ENCODE results near the gene EFNA2.

The EFNA2 gene

GRCh38 chr19:1309977-1310852 lies 24.5 kb downstream of the EFNA2 start:
- Histone ChIP-seq H3K4me3 (no peak overlapping the region), H3K36me3 (no peaks in the 10 kb centered on the region), H3K9ac (no peak overlapping the region), H4K20me1 (peaks cover 0 to 32% (median 13%) of the 10 kb centered on the region in 11 experiments; a peak in 14 of 22 replicates), H3K27me3 (peaks cover 0 to 49% (median 16%) of the 10 kb centered on the region in 11 experiments; a peak in 13 of 22 replicates), H3K4me1 (peaks cover 22 to 75% (median 55%) of the 10 kb centered on the region in 10 experiments), H3K27ac (no peak overlapping the region), H3K4me2 (peak overlapping the region in 4 of 11 experiments; percentile 42 to 97 (median 90); a peak in 6 of 22 replicates), H3K9me3 (replicated peaks in 1 of 11) (no peaks in the 10 kb centered on the region)
- TF ChIP-seq Cebpa-rat (IDR thresholded peaks at IDR 0.05) = no peak

- H4K20me1 ChIP-seq = peaks cover 0 to 37% (median 13%) of the 10 kb centered on the region in 11 experiments; a peak in 14 of 22 replicates
- TF ChIP-seq Cebpa-rat (IDR thresholded peaks at IDR 0.05) = no peak
Observed at GRCh38 chr19:1310853-1311180, 25.1 kb downstream of the EFNA2 start.

GRCh38 chr19:1311543-1312091 lies 25.9 kb downstream of the EFNA2 start:
- peaks cover 27 to 81% (median 68%) of the 10 kb centered on the region in 10 experiments for H3K4me1 ChIP-seq
- peaks cover 0 to 45% (median 13%) of the 10 kb centered on the region in 11 experiments; a peak in 15 of 22 replicates for H4K20me1 ChIP-seq
- H3K9me3 ChIP-seq (replicated peaks in 1 of 11) = no peaks in the 10 kb centered on the region
- no peak overlapping the region for H3K27ac ChIP-seq
- no peaks in the 10 kb centered on the region for H3K36me3 ChIP-seq
- peak overlapping the region; percentile 38 to 97 (median 76); a peak in 21 of 22 replicates for H3K4me2 ChIP-seq
- peaks cover 10 to 63% (median 30%) of the 10 kb centered on the region in 11 experiments for H3K27me3 ChIP-seq
- H3K9ac ChIP-seq = peak overlapping the region in 4 of 11 experiments; percentile 3 to 34 (median 28); a peak in 3 of 22 replicates
- H3K4me3 ChIP-seq = no peak overlapping the region
- TF ChIP-seq Cebpa-rat (IDR thresholded peaks at IDR 0.05) = no peak

More at GRCh38 chr19:1310853-1311180, 25.1 kb downstream of the EFNA2 start:
- Histone ChIP-seq H3K9ac (no peak overlapping the region), H3K4me1 (peaks cover 24 to 77% (median 61%) of the 10 kb centered on the region in 10 experiments), H3K4me3 (no peak overlapping the region), H3K27ac (no peak overlapping the region), H3K4me2 (peak overlapping the region in 8 of 11 experiments; percentile 67 to 97 (median 82); a peak in 15 of 22 replicates), H3K9me3 (replicated peaks in 1 of 11) (no peaks in the 10 kb centered on the region), H3K36me3 (no peaks in the 10 kb centered on the region), H3K27me3 (peaks cover 2 to 55% (median 22%) of the 10 kb centered on the region in 11 experiments)

GRCh38 chr19:1312767-1313694 lies 27.4 kb downstream of the EFNA2 start:
- TF ChIP-seq Cebpa-rat (IDR thresholded peaks at IDR 0.05) = no peak
- Histone ChIP-seq H3K36me3 (no peaks in the 10 kb centered on the region), H3K27ac (no peak overlapping the region), H3K4me2 (peak overlapping the region; percentile 53 to 97 (median 83)), H3K9ac (peak overlapping the region in 2 of 11 experiments; percentile 16 to 33; a peak in 2 of 22 replicates), H3K9me3 (replicated peaks in 1 of 11) (no peaks in the 10 kb centered on the region), H3K27me3 (peaks cover 25 to 78% (median 44%) of the 10 kb centered on the region in 11 experiments), H3K4me1 (peaks cover 27 to 82% (median 70%) of the 10 kb centered on the region in 10 experiments), H4K20me1 (peaks cover 0 to 59% (median 13%) of the 10 kb centered on the region in 11 experiments; a peak in 15 of 22 replicates), H3K4me3 (peak overlapping the region in 3 of 10 experiments; percentile 22 to 33 (median 27); a peak in 2 of 20 replicates)

GRCh38 chr19:1313695-1314613 lies 28.3 kb downstream of the EFNA2 start:
- Histone ChIP-seq H3K4me3 (peak overlapping the region in 1 of 10 experiments; percentile 22; a peak in 1 of 20 replicates), H3K4me1 (peaks cover 27 to 84% (median 71%) of the 10 kb centered on the region in 10 experiments), H3K4me2 (peak overlapping the region; percentile 53 to 97 (median 83); a peak in 21 of 22 replicates), H3K27me3 (peaks cover 34 to 87% (median 53%) of the 10 kb centered on the region in 11 experiments), H3K9me3 (replicated peaks in 1 of 11) (no peaks in the 10 kb centered on the region), H3K27ac (peak overlapping the region in 1 of 11 experiments; percentile 40; a peak in 1 of 22 replicates), H3K9ac (peak overlapping the region in 2 of 11 experiments; percentile 29 to 32; a peak in 2 of 22 replicates), H4K20me1 (peaks cover 0 to 59% (median 14%) of the 10 kb centered on the region in 11 experiments; a peak in 15 of 22 replicates), H3K36me3 (no peaks in the 10 kb centered on the region)
- TF ChIP-seq Cebpa-rat (IDR thresholded peaks at IDR 0.05) = no peak

GRCh38 chr19:1315470-1316166 lies 29.9 kb downstream of the EFNA2 start:
- Histone ChIP-seq H3K27ac (no peak overlapping the region), H3K9ac (peak overlapping the region in 5 of 11 experiments; percentile 20 to 50 (median 47); a peak in 6 of 22 replicates), H3K4me2 (peak overlapping the region; percentile 79 to 97 (median 92)), H3K36me3 (no peaks in the 10 kb centered on the region), H3K27me3 (peaks cover 50 to 99% (median 69%) of the 10 kb centered on the region in 11 experiments), H3K4me1 (peaks cover 27 to 73% (median 65%) of the 10 kb centered on the region in 10 experiments), H3K9me3 (replicated peaks in 1 of 11) (no peaks in the 10 kb centered on the region), H4K20me1 (peaks cover 0 to 59% (median 14%) of the 10 kb centered on the region in 11 experiments; a peak in 15 of 22 replicates), H3K4me3 (peak overlapping the region; percentile 35 to 65 (median 47); a peak in 19 of 20 replicates)
- no peak for TF ChIP-seq Cebpa-rat (IDR thresholded peaks at IDR 0.05)

GRCh38 chr19:1316466-1316865 lies 30.8 kb downstream of the EFNA2 start:
- Histone ChIP-seq H3K36me3 (no peaks in the 10 kb centered on the region), H4K20me1 (peaks cover 0 to 57% (median 14%) of the 10 kb centered on the region in 11 experiments; a peak in 15 of 22 replicates), H3K27ac (no peak overlapping the region), H3K27me3 (peaks cover 51 to 99% (median 74%) of the 10 kb centered on the region in 11 experiments), H3K4me2 (peak overlapping the region in 10 of 11 experiments; percentile 79 to 97 (median 92); a peak in 16 of 22 replicates), H3K4me1 (peaks cover 23 to 67% (median 58%) of the 10 kb centered on the region in 10 experiments), H3K9me3 (replicated peaks in 1 of 11) (no peaks in the 10 kb centered on the region), H3K4me3 (peak overlapping the region in 2 of 10 experiments; percentile 47 to 65; a peak in 5 of 20 replicates), H3K9ac (0 out of 22 replicates have a peak overlapping the region, but pooled peaks of 1 of the 11 experiments have one; percentile 50)
- no peak for TF ChIP-seq Cebpa-rat (IDR thresholded peaks at IDR 0.05)
